SK-N-MC (cell line): ENCODE results near the gene PRKCB.

Experiments
- EZH2 ChIP-seq: fragments of 200-600 bp; sonication (generic); IDR thresholded peaks from one replicate; pipeline ENCODE4 v1.6.1; 2017; ENCODE audit warnings: antibody characterized with exemption
- FOXP2 ChIP-seq: optimal IDR thresholded peaks from 2 replicates; pipeline ENCODE3; 2011; ENCODE audit warnings: mild to moderate bottlenecking, moderate library complexity; ENCODE audit not compliant: insufficient read depth; ENCODE audit errors: extremely low read length, control extremely low read depth
- POLR2AphosphoS5 ChIP-seq: IDR thresholded peaks from 2 replicates; pipeline ENCODE4 v1.6.1; 2012; ENCODE audit warnings: mild to moderate bottlenecking, low read depth, low read length, borderline replicate concordance

DNA sequence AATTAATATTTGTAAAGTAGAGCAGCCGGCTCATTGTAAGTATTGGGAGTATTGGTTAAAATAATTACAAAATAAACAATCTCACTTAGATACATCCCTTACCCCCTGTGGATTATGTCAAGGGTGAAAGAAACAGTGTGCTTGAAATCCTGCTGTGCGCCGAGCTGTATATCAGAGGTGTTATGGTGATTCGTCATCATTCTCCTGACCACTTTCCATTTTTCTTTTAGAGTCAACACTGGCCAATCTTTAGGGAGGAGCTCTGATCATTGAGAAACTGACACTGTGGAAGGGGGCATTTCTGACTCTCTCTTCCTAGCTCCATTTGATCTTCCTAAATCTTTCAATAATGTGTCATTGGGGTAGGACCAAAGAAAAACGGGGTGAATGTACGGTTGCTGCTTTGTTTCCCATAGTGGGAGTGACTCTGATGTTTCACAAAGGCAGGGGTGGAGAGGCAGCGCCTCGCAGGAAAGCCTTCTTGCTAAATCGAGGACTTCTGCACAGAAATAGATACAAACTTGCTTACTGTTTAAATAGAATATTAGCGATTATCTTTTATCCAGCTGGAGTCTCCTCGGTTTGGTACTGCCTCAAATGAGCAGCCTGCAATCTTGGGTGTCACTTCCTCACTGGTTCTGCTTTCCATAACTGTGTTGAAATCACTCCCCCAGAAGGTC is 123.4 kb downstream of the PRKCB start:
- no peak for TF ChIP-seq POLR2AphosphoS5
- no peak for TF ChIP-seq EZH2
- TF ChIP-seq FOXP2: no peak
